Muscle layer of colon (tissue), 2 donors: ENCODE data around the gene COPE.

Source experiments
- H3K27ac ChIP-seq: one replicate; pipeline ENCODE4 v1.7.0; 2013; ENCODE audit warnings: low read depth, mild to moderate bottlenecking, low read length, moderate library complexity
- H3K27me3 ChIP-seq, 2 donors: one replicate each; pipeline ENCODE4 v1.7.0; 2013; ENCODE audit warnings: low read length in 2 of 2, mild to moderate bottlenecking in 2 of 2; ENCODE audit not compliant: insufficient read depth in 2 of 2, control insufficient read depth in 1 of 2
- H3K36me3 ChIP-seq: one replicate; pipeline ENCODE4 v1.7.0; 2013; ENCODE audit warnings: mild to moderate bottlenecking, low read length; ENCODE audit not compliant: insufficient read depth
- H3K4me1 ChIP-seq: one replicate; pipeline ENCODE4 v1.7.0; 2013; ENCODE audit warnings: mild to moderate bottlenecking, low read length; ENCODE audit not compliant: insufficient read depth
- H3K4me3 ChIP-seq, 2 donors: one replicate each; pipeline ENCODE4 v1.7.0; 2013; ENCODE audit warnings: low read length in 2 of 2, low read depth in 1 of 2, mild to moderate bottlenecking in 1 of 2, moderate library complexity in 1 of 2
- H3K9ac ChIP-seq: one replicate; pipeline ENCODE4 v1.7.0; 2013; ENCODE audit warnings: low read length
- H3K9me3 ChIP-seq: one replicate; pipeline ENCODE4 v1.7.0; 2013; ENCODE audit warnings: mild to moderate bottlenecking, low read length
- donor health status: abdominal sarcoma.
- donor health status: Adenocarcinoma of cecum.

COPE gene

GRCh38 chr19:18868380-18869022 lies 50.7 kb downstream of the COPE start:
- H3K36me3 ChIP-seq = peaks cover 40% of the 10 kb centered on the region
- H3K4me3 ChIP-seq = no peak overlapping the region
- no peaks in the 10 kb centered on the region for H3K9me3 ChIP-seq
- no peak overlapping the region for H3K9ac ChIP-seq
- no peak overlapping the region for H3K27ac ChIP-seq
- no peaks in the 10 kb centered on the region for H3K4me1 ChIP-seq
- peaks cover 0 to 12% of the 10 kb centered on the region in 2 donors for H3K27me3 ChIP-seq

GRCh38 chr19:18867751-18868150 lies 51.4 kb downstream of the COPE start:
- no peak overlapping the region for H3K9ac ChIP-seq
- H3K27me3 ChIP-seq = peaks cover 0 to 12% of the 10 kb centered on the region in 2 donors
- no peaks in the 10 kb centered on the region for H3K4me1 ChIP-seq
- H3K4me3 ChIP-seq = no peak overlapping the region
- no peak overlapping the region for H3K27ac ChIP-seq
- H3K9me3 ChIP-seq = no peaks in the 10 kb centered on the region
- H3K36me3 ChIP-seq = peaks cover 48% of the 10 kb centered on the region

GRCh38 chr19:18867199-18867598 lies 52.0 kb downstream of the COPE start:
- Histone ChIP-seq H3K27ac (no peak overlapping the region), H3K36me3 (peaks cover 53% of the 10 kb centered on the region), H3K4me3 (no peak overlapping the region), H3K4me1 (no peaks in the 10 kb centered on the region), H3K9me3 (no peaks in the 10 kb centered on the region), H3K27me3 (peaks cover 0 to 12% of the 10 kb centered on the region in 2 donors), H3K9ac (no peak overlapping the region)

- no peak overlapping the region for H3K9ac ChIP-seq
- H3K9me3 ChIP-seq = no peaks in the 10 kb centered on the region
Observed at GRCh38 chr19:18866800-18867123, 52.4 kb downstream of the COPE start.

GRCh38 chr19:18865973-18866799 lies 53.0 kb downstream of the COPE start:
- Histone ChIP-seq H3K27ac (no peak overlapping the region), H3K4me1 (no peaks in the 10 kb centered on the region), H3K9ac (no peak overlapping the region), H3K36me3 (peaks cover 64% of the 10 kb centered on the region), H3K9me3 (no peaks in the 10 kb centered on the region), H3K27me3 (peaks cover 0 to 12% of the 10 kb centered on the region in 2 donors), H3K4me3 (no peak overlapping the region)

More at GRCh38 chr19:18866800-18867123, 52.4 kb downstream of the COPE start:
- Histone ChIP-seq H3K27ac (no peak overlapping the region), H3K27me3 (peaks cover 0 to 12% of the 10 kb centered on the region in 2 donors), H3K4me1 (no peaks in the 10 kb centered on the region), H3K4me3 (no peak overlapping the region), H3K36me3 (peaks cover 58% of the 10 kb centered on the region)

GRCh38 chr19:18865106-18865972 lies 53.8 kb downstream of the COPE start:
- H3K4me1 ChIP-seq = no peaks in the 10 kb centered on the region
- H3K27me3 ChIP-seq = peaks cover 0 to 7% of the 10 kb centered on the region in 2 donors
- no peaks in the 10 kb centered on the region for H3K9me3 ChIP-seq
- no peak overlapping the region for H3K4me3 ChIP-seq
- no peak overlapping the region for H3K9ac ChIP-seq
- peaks cover 72% of the 10 kb centered on the region for H3K36me3 ChIP-seq
- no peak overlapping the region for H3K27ac ChIP-seq

GRCh38 chr19:18863843-18864362 lies 55.3 kb downstream of the COPE start:
- H3K27ac ChIP-seq = no peak overlapping the region
- H3K9me3 ChIP-seq = no peaks in the 10 kb centered on the region
- H3K27me3 ChIP-seq = no peaks in the 10 kb centered on the region
- H3K4me3 ChIP-seq = no peak overlapping the region
- no peak overlapping the region for H3K9ac ChIP-seq
- H3K36me3 ChIP-seq = peaks cover 86% of the 10 kb centered on the region
- no peaks in the 10 kb centered on the region for H3K4me1 ChIP-seq

GRCh38 chr19:18862976-18863842 lies 56.0 kb downstream of the COPE start:
- Histone ChIP-seq H3K4me1 (no peaks in the 10 kb centered on the region), H3K4me3 (no peak overlapping the region), H3K36me3 (peaks cover 87% of the 10 kb centered on the region), H3K9me3 (no peaks in the 10 kb centered on the region), H3K27me3 (no peaks in the 10 kb centered on the region), H3K9ac (no peak overlapping the region), H3K27ac (no peak overlapping the region)

- Histone ChIP-seq H3K27me3 (no peaks in the 10 kb centered on the region), H3K4me1 (no peaks in the 10 kb centered on the region), H3K4me3 (no peak overlapping the region), H3K36me3 (peaks cover 88% of the 10 kb centered on the region), H3K27ac (no peak overlapping the region), H3K9ac (no peak overlapping the region), H3K9me3 (no peaks in the 10 kb centered on the region)
Observed at GRCh38 chr19:18861917-18862316, 57.3 kb downstream of the COPE start.

- no peak overlapping the region for H3K27ac ChIP-seq
- no peaks in the 10 kb centered on the region for H3K9me3 ChIP-seq
- no peak overlapping the region for H3K4me3 ChIP-seq
- H3K36me3 ChIP-seq = peaks cover 92% of the 10 kb centered on the region
- no peaks in the 10 kb centered on the region for H3K27me3 ChIP-seq
- H3K9ac ChIP-seq = no peak overlapping the region
- H3K4me1 ChIP-seq = no peaks in the 10 kb centered on the region
Observed at GRCh38 chr19:18861235-18861634, 58.0 kb downstream of the COPE start.
